Left ventricle myocardium inferior (tissue), 1 donor: ENCODE measurements around the gene THSD4. TPM values are rescaled to one million over a fixed set of nuclear protein-coding genes. Genes with fewer than 3 reads are reported as not detected.
"Not testable (repeated sequence)": the region's sequence is repeated elsewhere in the genome, so short reads cannot be mapped to it uniquely, and the experiment has no call there.

Experiments
- DNase-seq: peaks from one replicate; pipeline ENCODE4 v3.0.0-alpha.2; 2020
- H3K27ac ChIP-seq: fragments of 200-600 bp; replicated peaks from 2 replicates; pipeline ENCODE4 v1.8.0; 2021
- H3K27me3 ChIP-seq: fragments of 200-600 bp; 2 replicates; pipeline ENCODE4 v1.8.0; 2021; ENCODE audit warnings: low read depth
- H3K36me3 ChIP-seq: fragments of 200-600 bp; 2 replicates; pipeline ENCODE4 v1.8.0; 2021
- H3K4me1 ChIP-seq: fragments of 200-600 bp; 2 replicates; pipeline ENCODE4 v1.8.0; 2021
- H3K4me3 ChIP-seq: fragments of 200-600 bp; 2 replicates; pipeline ENCODE4 v1.8.0; 2021; ENCODE audit warnings: mild to moderate bottlenecking, moderate library complexity
- H3K9me3 ChIP-seq: fragments of 200-600 bp; replicated peaks from 2 replicates; pipeline ENCODE4 v1.8.0; 2021
- intact Hi-C: fragments of 100-400 bp; cut with micrococcal nuclease; formaldehyde crosslinking; loops from one replicate; pipeline ENCODE4 v1.11.0; 2022
- total RNA-seq: library from RNA; stranded (reverse); fragmentation: NEBNext Ultra II Directional; extraction: Animal tissue kit (Norgen Biotek cat#: 25700); gene quantifications from one replicate; pipeline ENCODE4 v1.2.1, GENCODE V29; 2021
- TF ChIP-seq, protein P1 (sequence below): fragments of 200-600 bp; IDR thresholded peaks from 2 replicates; pipeline ENCODE4 v1.8.0; 2021; ENCODE audit warnings: antibody characterized with exemption, mild to moderate bottlenecking, borderline replicate concordance
- donor health status: DM: no; HTN: yes; CAD: no; lungs with severe emphysema.

Gene THSD4
- total RNA-seq, 1 donor from 2014 or later = 95.8 TPM

DNA sequence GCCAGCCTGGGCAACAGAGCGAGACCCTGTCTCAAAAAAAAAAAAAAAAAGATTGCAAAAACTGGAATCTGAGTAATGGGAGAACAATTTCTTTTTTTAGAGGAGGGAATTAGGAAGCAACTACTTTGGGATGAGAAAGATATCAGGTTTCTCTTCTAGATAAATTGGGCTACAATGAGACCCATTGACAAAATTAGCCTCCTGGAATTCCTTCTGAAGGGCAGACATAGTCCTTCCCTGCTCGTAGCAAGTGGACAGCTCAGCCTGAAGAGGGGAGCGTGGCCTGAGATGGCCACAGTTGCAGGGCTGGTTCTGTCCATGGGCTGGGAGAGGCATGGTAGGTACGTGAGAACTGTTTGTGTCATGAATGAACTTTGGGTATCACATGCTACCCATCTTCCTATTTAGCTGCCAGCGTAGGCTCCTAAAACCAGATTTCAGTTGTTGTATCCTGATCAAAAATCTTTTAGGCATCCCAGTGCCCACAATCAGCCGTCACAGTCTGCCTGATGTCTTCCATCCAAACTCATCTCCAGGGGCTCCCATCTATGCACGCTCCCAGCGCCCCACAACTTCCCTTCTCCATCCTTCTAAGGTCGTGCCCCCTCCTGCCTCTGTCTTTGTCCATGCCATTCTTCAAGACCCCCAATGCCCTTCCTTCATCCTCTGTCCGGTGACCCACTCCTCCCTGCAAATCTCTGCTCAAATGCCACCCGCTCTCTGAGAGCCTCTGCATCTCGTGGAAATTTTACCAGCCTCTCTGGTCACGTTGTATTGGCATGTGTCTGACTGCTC lies 603.0 kb downstream of the THSD4 start:
- H3K4me1 ChIP-seq = no peaks in the 10 kb centered on the region
- TF ChIP-seq, protein P1, sequence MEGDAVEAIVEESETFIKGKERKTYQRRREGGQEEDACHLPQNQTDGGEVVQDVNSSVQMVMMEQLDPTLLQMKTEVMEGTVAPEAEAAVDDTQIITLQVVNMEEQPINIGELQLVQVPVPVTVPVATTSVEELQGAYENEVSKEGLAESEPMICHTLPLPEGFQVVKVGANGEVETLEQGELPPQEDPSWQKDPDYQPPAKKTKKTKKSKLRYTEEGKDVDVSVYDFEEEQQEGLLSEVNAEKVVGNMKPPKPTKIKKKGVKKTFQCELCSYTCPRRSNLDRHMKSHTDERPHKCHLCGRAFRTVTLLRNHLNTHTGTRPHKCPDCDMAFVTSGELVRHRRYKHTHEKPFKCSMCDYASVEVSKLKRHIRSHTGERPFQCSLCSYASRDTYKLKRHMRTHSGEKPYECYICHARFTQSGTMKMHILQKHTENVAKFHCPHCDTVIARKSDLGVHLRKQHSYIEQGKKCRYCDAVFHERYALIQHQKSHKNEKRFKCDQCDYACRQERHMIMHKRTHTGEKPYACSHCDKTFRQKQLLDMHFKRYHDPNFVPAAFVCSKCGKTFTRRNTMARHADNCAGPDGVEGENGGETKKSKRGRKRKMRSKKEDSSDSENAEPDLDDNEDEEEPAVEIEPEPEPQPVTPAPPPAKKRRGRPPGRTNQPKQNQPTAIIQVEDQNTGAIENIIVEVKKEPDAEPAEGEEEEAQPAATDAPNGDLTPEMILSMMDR = no peak
- no peaks in the 10 kb centered on the region for H3K36me3 ChIP-seq
- no peak overlapping the region for H3K4me3 ChIP-seq
- no peaks in the 10 kb centered on the region for H3K9me3 ChIP-seq
- no peak for DNase-seq
- H3K27ac ChIP-seq = no peak overlapping the region
- intact Hi-C loops = no loop called here
- no peaks in the 10 kb centered on the region for H3K27me3 ChIP-seq

DNA sequence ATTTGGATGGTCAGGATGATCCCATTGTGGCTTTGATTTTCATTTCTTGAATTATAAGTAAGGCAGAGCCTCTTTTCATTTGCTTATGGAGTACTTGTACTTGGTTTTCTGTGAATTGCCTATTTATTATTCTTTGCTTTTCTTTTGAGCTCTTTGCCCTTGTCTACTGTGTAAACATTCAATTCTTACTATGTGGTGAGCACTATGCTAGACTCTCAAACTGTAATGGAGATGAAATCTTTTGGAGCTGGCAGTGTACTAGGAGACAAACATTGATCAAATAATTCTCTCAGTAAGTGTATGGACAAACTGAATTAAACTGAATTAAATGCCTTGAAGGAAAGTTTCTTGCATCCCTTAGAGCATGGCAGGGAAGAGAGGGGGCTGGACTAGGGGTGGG lies 608.1 kb downstream of the THSD4 start:
- Histone ChIP-seq H3K9me3 (no peaks in the 10 kb centered on the region), H3K27ac (no peak overlapping the region), H3K4me1 (no peaks in the 10 kb centered on the region), H3K36me3 (no peaks in the 10 kb centered on the region), H3K27me3 (no peaks in the 10 kb centered on the region), H3K4me3 (no peak overlapping the region)
- no peak for DNase-seq
- TF ChIP-seq, protein P1 = no peak
- intact Hi-C loops = no loop called here

DNA sequence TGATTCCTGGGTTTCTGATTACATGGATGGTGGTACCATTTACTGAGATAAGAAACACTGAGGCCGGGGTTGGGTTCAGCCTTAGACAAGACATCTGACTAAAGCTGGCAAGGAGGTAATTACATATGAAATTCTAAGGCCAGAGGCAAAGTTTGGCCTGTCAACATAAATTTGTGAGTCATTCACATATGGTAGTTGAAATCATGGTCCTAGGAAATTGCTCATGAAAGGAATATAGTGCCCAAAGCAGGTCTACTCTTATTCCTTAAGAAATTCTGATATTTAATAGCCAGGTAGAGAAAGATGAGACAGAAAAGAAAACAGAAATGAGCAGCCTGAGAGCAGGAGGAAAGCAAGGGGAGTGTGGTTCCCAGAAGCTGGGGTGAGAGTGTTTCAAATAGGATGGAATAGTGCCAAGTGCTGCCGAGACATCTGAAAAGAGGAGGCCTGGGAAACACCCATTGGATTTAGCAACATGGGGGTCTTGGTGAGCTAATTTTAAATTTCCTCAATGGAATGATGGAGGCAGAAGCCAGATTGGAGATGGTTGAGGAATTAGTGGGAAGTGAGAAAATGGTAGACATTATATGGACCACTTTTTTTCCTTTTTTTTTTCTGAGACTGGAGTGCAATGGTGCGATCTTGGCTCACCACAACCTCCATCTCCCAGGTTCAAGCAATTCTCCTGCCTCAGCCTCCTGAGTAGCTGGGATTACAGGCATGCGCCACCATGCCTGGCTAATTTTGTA lies 610.1 kb downstream of the THSD4 start:
- H3K27me3 ChIP-seq, H3K36me3 ChIP-seq, H3K4me3 ChIP-seq, H3K27ac ChIP-seq, DNase-seq, H3K9me3 ChIP-seq, intact Hi-C loops: not testable (repeated sequence)
- peaks cover 13% of the 10 kb centered on the region for H3K4me1 ChIP-seq

DNA sequence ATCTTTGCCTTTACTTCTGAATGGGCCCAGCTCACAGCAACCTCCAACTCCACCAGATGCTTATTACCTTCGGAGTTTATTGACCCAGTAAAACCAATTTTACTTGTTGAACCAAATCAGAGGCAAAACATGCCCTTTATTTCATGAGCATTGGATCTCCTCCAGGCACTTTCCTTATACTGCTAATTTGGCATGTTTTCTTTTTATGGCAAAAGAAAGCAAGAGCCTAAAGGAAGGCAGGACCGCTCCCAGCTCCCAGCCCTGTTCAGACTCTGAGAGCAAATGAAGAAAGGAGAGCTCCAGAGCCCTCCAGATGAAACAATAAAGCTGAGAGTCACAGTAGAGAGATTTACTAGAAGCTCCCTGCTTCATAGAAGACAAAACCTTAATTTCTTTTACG lies 613.6 kb downstream of the THSD4 start:
- Histone ChIP-seq H3K27me3 (no peaks in the 10 kb centered on the region), H3K4me1 (peaks cover 31% of the 10 kb centered on the region), H3K36me3 (no peaks in the 10 kb centered on the region), H3K27ac (peak overlapping the region; percentile 36), H3K4me3 (no peak overlapping the region), H3K9me3 (no peaks in the 10 kb centered on the region)
- DNase-seq = no peak
- intact Hi-C loops = no loop called here
- TF ChIP-seq, protein P1 = no peak

DNA sequence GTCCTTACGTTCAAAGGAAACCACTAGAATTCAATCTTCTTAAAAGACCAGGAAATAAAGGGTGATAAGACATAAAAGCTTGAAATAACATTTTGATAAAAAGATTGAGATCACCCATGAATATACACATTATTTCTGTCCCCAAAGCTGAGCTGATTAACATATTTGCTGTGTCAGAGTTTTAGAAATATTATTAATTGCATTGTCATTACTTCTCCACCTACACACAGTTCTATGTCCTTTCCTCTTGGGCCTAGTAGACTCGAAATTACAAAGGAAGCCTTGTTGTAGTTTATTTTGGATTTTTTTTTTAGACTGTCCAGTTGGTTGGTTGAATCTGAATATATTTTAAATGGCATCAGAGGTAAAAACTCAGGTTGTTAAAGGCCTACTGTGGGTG lies 614.0 kb downstream of the THSD4 start:
- DNase-seq = no peak
- intact Hi-C loops = no loop called here
- no peak overlapping the region for H3K4me3 ChIP-seq
- H3K9me3 ChIP-seq = no peaks in the 10 kb centered on the region
- no peaks in the 10 kb centered on the region for H3K36me3 ChIP-seq
- H3K27ac ChIP-seq = peak overlapping the region; percentile 47
- no peaks in the 10 kb centered on the region for H3K27me3 ChIP-seq
- TF ChIP-seq, protein P1 = no peak
- peaks cover 31% of the 10 kb centered on the region for H3K4me1 ChIP-seq
